ENCODE results near the gene CTNNBL1.

The CTNNBL1 gene

GRCh38 chr20:37877832-37878772 is 184.3 kb downstream of the CTNNBL1 start:
- DNase-seq (ENCODE audit: extremely low read depth, insufficient read length) = no peak
- H3K36me3 ChIP-seq (ENCODE audit: control insufficient read depth, insufficient read depth, low read length) = peaks cover 7% of the 10 kb centered on the region
- no peak overlapping the region for H3K4me3 ChIP-seq (replicated peaks; ENCODE audit: low read depth, low read length)
- no peak for TF ChIP-seq CTCF (IDR thresholded peaks at IDR 0.05; ENCODE audit: insufficient read depth, low read length, poor library complexity, severe bottlenecking)
- no peaks in the 10 kb centered on the region for H3K27me3 ChIP-seq (replicated peaks; ENCODE audit: control insufficient read depth, insufficient read depth, low read length)

GRCh38 chr20:37878835-37879599 is 185.2 kb downstream of the CTNNBL1 start:
- H3K36me3 ChIP-seq (ENCODE audit: control insufficient read depth, insufficient read depth, low read length) = peaks cover 3% of the 10 kb centered on the region
- DNase-seq (ENCODE audit: extremely low read depth, insufficient read length) = no peak
- no peak overlapping the region for H3K4me3 ChIP-seq (replicated peaks; ENCODE audit: low read depth, low read length)
- no peaks in the 10 kb centered on the region for H3K27me3 ChIP-seq (replicated peaks; ENCODE audit: control insufficient read depth, insufficient read depth, low read length)
- TF ChIP-seq CTCF (IDR thresholded peaks at IDR 0.05; ENCODE audit: insufficient read depth, low read length, poor library complexity, severe bottlenecking) = no peak

- H3K4me3 ChIP-seq (replicated peaks; ENCODE audit: low read depth, low read length) = no peak overlapping the region
- no peaks in the 10 kb centered on the region; the same call in 1 of the 2 replicates for H3K36me3 ChIP-seq (ENCODE audit: control insufficient read depth, insufficient read depth, low read length)
- no peak for TF ChIP-seq CTCF (IDR thresholded peaks at IDR 0.05; ENCODE audit: insufficient read depth, low read length, poor library complexity, severe bottlenecking)
- DNase-seq (ENCODE audit: extremely low read depth, insufficient read length) = no peak
- H3K27me3 ChIP-seq (replicated peaks; ENCODE audit: control insufficient read depth, insufficient read depth, low read length) = no peaks in the 10 kb centered on the region
These were observed 186.0 kb downstream of the CTNNBL1 start for GRCh38 chr20:37879843-37880242.

GRCh38 chr20:37880726-37881591 is 187.1 kb downstream of the CTNNBL1 start:
- TF ChIP-seq CTCF (IDR thresholded peaks at IDR 0.05; ENCODE audit: insufficient read depth, low read length, poor library complexity, severe bottlenecking) = no peak
- H3K36me3 ChIP-seq (ENCODE audit: control insufficient read depth, insufficient read depth, low read length) = no peaks in the 10 kb centered on the region; the same call in 1 of the 2 replicates
- no peaks in the 10 kb centered on the region for H3K27me3 ChIP-seq (replicated peaks; ENCODE audit: control insufficient read depth, insufficient read depth, low read length)
- no peak for DNase-seq (ENCODE audit: extremely low read depth, insufficient read length)
- H3K4me3 ChIP-seq (replicated peaks; ENCODE audit: low read depth, low read length) = no peak overlapping the region

GRCh38 chr20:37881601-37882343 is 187.9 kb downstream of the CTNNBL1 start:
- Histone ChIP-seq H3K4me3 (replicated peaks; ENCODE audit: low read depth, low read length) (no peak overlapping the region), H3K27me3 (replicated peaks; ENCODE audit: control insufficient read depth, insufficient read depth, low read length) (no peaks in the 10 kb centered on the region), H3K36me3 (ENCODE audit: control insufficient read depth, insufficient read depth, low read length) (no peaks in the 10 kb centered on the region)
- DNase-seq (ENCODE audit: extremely low read depth, insufficient read length) = no peak
- TF ChIP-seq CTCF (IDR thresholded peaks at IDR 0.05; ENCODE audit: insufficient read depth, low read length, poor library complexity, severe bottlenecking) = no peak

All from GM06990 (cell line).